HG03066 (cell line): ENCODE data around the gene LBR.

Source experiments
- ATAC-seq: cut with Tn5 transposase; IDR thresholded peaks from one replicate; pipeline ENCODE4 v1.9.1; 2021; ENCODE audit warnings: low read depth; ENCODE audit not compliant: unreplicated experiment

Gene LBR

DNA sequence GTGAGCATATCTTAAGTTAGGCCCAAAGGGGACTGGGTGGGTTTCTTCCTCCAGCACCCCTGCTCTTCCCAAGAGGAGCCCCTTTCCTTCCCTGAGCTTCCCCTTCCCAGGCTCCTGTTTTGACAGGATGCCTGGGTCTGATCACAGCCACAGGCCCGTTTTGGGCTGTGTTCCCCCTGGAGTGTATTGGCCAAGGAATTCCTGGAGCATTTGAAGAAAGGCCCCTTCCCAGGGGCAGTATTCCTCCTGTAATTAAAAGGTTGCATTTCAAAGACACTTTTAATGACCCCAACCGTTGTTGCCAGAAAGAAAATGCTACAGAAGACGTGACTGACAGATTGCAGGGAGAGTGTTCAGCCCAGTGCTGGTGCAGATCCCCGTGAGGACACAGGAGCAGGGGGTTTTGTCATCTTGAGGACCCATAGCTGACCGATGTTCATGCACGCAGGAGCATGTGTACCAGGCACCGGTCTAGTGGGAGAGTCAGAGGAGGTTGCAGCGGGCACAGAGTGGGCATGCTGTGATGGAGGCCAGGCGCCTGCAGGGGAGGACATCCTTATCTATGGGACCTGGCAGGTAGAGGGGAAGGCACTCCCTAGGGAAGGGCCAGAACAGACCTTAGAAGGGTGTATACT lies 19.3 kb upstream of the LBR start:
- no peak for ATAC-seq

DNA sequence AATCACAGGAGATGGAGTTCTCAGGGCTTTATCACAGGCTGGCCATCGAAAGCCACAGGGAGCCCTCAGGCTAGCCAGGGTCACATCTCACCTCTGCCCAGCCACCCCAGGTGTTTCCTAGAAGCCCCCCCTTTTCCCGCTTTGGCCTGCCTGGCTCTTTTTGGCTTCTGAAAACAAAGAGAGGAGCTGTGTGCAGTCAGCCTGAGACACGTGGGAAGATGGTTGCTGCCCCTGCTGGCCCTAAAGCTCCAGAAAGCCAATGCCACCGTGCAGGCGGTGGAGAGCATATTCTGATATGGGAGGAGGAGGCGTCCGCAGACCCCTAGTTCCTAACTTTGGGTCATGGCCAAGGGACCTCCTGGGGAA lies 18.7 kb upstream of the LBR start:
- no peak for ATAC-seq

- no peak for ATAC-seq
Observed at GRCh38 chr1:225445639-225446594, 18.1 kb upstream of the LBR start.

DNA sequence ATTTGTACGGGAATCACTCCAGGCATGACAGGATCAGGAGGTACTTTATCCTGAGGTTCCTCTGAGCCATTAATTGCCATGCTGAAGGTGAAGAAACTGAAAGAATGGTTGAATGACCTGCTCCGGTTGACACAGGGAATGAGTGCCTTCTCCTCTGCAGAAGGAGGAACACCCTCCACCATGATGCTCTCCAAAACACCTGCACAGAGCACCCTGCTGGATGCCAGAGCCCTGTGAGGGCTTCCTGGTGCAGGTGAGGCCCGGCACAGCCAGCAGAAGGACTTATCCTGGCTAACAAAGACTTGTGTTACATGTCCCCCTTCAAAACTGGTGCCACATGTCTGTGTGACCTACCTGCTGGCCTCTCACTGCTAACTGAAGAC lies 14.3 kb upstream of the LBR start:
- ATAC-seq: no peak

DNA sequence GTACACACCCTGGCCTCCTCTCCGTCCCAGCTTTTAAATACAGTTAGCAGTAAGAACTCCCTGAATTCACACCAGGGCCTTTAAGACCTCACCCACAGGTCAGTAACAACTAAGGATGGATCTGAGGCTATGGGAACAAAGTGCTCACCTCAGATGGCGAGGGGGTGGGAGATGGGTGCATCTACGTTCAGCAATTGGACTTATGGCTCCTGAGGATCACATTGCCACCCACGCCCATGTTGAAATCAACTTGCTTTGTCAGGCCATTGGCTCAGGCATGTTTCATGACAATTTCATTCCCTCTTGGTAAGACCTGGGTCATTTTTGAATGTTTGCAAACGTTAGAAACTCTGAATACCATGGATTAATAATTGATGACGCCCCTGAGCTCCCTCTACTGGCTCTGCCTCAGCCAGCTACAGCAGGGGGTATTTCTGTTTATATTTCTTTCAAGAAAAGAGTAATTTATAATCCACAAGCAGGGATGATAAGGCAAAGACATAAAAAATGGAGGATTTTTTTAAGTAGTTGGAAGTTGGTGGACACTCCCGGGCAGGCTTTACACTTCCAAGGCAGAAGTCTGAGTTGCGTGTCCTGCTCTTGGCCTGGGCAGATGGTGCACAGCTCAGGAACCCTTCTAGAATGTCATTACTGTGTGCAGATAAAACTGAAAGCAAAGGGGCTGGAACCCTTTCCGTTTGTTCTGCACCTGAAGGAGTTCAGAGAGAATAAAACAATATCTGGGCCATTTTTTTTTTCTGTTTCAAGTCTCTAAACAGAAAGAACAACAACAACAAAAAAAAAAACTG lies 13.7 kb upstream of the LBR start:
- ATAC-seq: no peak

DNA sequence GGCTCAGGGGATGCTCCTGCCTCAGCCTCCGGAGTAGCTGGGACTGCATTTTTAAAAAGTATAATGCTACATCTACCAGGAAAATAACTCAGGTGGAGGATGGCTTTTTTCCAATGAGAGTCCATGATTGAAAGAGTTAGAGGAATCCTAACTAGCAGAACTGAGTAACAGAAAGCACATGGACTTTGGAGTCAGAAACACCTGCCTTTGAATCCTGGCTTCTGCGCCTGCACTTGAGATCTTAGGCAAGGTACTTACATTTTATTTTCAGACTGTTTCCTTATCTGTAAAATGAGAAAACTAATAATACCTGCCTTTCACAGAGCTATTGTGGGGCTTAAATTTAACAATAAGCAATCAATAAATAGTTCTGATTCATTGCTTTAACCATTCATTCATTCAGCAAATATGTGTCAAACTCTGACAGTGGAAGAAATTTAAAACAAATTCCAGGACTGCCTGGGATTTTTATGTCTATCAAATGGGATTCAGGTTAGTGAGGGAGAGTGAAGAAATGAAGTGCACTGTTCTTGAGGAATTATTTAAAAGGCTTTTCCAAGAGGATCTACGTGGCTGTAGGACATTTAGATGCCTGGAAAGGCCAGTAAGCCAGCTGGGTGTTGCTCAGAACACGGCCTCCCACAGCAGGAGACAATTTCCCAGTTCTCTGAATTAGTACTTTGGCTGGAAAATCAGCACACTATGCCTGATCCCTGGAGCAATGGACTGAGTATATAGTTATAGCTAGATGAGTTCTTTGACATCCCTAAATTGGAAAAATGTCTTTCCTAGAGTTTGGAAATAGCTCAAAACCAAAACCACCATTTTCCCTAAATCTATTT lies 12.8 kb upstream of the LBR start:
- no peak for ATAC-seq

GRCh38 chr1:225437710-225438437 lies 10.0 kb upstream of the LBR start:
- ATAC-seq: no peak

DNA sequence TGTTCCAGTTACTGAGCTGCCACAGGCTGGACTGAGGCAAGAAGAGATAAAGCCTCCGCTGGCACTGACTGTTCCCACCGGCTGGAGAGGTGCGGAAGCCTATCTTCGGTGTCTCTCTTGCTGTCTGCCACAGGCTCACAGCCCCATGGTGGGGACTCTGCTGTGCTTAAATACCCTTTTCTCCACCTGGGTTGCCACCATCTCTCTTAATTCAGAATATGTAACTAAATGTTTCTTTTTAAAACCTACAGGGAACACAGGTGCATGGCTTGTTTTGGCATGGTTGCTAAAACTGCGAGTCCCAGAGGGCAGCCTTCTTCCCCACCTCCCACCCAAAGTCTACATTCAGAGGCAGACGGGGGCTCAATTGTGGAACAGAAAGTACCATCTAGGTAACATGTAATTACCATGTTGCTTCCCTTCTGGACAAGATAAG lies 8.1 kb upstream of the LBR start:
- ATAC-seq: no peak

GRCh38 chr1:225435487-225435886 lies 7.6 kb upstream of the LBR start:
- no peak for ATAC-seq

DNA sequence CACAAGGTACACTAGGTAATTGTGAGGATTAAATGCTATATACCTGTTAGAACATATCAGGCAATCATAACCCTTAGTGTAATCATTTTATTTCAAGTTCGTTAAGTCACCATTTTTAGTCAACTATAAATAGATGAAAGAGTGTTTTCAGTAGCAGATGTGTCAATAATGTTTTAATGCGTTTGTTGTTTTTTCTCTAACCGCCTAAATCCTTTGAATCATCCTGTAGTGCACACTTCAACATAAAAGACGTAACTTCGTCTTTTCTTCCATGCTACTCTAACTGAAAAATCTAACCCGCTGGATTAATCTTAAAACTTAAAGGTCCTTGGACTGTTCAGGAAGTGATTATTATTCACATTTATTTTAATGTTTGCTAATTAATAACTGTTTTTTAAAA lies 7.2 kb upstream of the LBR start:
- no peak for ATAC-seq

GRCh38 chr1:225434046-225434445 lies 6.2 kb upstream of the LBR start:
- ATAC-seq: no peak

GRCh38 chr1:225431081-225431863 lies 3.4 kb upstream of the LBR start:
- no peak for ATAC-seq

- no peak for ATAC-seq
Observed at GRCh38 chr1:225430301-225430700, 2.5 kb upstream of the LBR start.

- no peak for ATAC-seq
Observed at GRCh38 chr1:225428881-225429455, 1.1 kb upstream of the LBR start.

GRCh38 chr1:225428068-225428880 lies 436 bp upstream of the LBR start:
- peak; percentile 86 for ATAC-seq

DNA sequence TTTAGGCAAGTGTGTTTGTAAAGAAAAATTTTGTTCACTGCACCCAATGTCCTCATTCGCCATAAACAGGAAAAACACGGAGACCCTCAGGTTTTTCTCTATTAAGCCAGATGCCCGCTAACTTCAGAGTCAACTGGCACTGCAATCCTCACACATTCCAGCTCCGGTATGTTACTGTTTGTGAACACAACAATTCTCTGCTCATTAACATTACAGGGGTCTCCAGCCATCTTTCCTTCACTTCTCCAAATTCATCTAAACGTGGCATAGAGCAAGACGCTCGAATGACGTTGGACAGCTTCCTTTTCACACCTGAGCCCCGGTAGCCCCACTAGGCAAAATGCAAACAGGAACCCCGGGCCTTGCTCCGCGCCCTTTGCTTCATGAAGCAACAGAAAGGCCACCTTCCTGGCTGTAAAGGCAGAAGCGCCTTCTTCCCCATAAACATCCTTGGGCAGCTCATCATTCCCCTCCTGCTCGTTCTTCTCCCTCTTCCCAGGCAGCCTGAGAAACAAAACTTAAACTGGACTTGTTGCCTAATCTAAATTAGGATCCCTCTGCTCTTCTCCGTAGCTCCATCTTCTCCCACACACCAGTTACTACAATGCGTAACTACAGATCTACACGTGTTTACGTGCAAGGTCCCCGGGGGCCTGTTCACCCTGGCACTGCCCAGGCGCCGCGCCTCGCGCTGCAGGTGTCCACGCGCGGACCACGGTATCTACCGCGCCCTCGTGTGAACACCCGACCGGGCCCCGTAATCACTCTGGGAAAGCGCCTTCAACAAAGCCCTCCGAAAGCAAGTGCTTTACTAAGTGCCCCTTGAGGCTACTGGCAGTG lies 1.2 kb downstream of the LBR start:
- ATAC-seq: no peak
